ENCODE data around the gene ATP10A.

Gene ATP10A

GRCh38 chr15:25701721-25702465 is 161.2 kb downstream of the ATP10A start:
- TF ChIP-seq, protein P1, sequence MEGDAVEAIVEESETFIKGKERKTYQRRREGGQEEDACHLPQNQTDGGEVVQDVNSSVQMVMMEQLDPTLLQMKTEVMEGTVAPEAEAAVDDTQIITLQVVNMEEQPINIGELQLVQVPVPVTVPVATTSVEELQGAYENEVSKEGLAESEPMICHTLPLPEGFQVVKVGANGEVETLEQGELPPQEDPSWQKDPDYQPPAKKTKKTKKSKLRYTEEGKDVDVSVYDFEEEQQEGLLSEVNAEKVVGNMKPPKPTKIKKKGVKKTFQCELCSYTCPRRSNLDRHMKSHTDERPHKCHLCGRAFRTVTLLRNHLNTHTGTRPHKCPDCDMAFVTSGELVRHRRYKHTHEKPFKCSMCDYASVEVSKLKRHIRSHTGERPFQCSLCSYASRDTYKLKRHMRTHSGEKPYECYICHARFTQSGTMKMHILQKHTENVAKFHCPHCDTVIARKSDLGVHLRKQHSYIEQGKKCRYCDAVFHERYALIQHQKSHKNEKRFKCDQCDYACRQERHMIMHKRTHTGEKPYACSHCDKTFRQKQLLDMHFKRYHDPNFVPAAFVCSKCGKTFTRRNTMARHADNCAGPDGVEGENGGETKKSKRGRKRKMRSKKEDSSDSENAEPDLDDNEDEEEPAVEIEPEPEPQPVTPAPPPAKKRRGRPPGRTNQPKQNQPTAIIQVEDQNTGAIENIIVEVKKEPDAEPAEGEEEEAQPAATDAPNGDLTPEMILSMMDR (IDR thresholded peaks at IDR 0.05; ENCODE audit: low read depth, low read length, missing control alignments), result no peak
- Histone ChIP-seq H3K4me3 (ENCODE audit: low read depth, low read length) (no peak overlapping the region), H3K36me3 (replicated peaks) (no peaks in the 10 kb centered on the region), H3K27me3 (replicated peaks) (no peaks in the 10 kb centered on the region), H3K27ac (no peak overlapping the region)
- peak; percentile 10 for DNase-seq
- in situ Hi-C loops (cut with HindIII; ENCODE audit: low pct_ligation_motif_present, low sequenced_read_pairs), result no loop called here

DNA sequence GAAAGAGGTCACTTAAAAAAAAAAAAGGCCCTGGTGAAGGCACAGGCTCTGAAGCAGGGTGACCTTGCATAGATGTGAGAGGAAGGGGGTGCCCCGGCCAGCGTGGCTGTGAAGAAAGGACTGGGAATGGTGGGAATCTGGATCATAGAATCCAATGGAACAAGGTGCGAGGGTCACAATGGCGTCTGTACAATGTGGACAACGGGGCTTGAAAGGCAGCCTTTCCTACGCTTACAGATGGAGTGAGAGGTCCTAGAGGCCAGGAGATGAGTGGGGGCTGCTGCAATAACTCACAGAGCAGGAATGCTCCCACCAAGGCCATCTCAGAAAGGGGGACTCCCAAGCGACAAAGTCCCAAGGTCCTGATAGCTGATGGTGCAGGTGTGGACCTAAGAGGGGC is 162.2 kb downstream of the ATP10A start:
- no peaks in the 10 kb centered on the region for H3K27me3 ChIP-seq (replicated peaks)
- no peak overlapping the region for H3K27ac ChIP-seq
- H3K36me3 ChIP-seq (replicated peaks), result no peaks in the 10 kb centered on the region
- DNase-seq, result no peak
- no peak overlapping the region for H3K4me3 ChIP-seq (ENCODE audit: low read depth, low read length)
- in situ Hi-C loops (cut with HindIII; ENCODE audit: low pct_ligation_motif_present, low sequenced_read_pairs), result no loop called here
- TF ChIP-seq, protein P1 (IDR thresholded peaks at IDR 0.05; ENCODE audit: low read depth, low read length, missing control alignments), result no peak

- Histone ChIP-seq H3K27ac (no peak overlapping the region), H3K4me3 (ENCODE audit: low read depth, low read length) (no peak overlapping the region), H3K27me3 (replicated peaks) (no peaks in the 10 kb centered on the region), H3K36me3 (replicated peaks) (no peaks in the 10 kb centered on the region)
- in situ Hi-C loops (cut with HindIII; ENCODE audit: low pct_ligation_motif_present, low sequenced_read_pairs), result no loop called here
- TF ChIP-seq, protein P1 (IDR thresholded peaks at IDR 0.05; ENCODE audit: low read depth, low read length, missing control alignments), result no peak
- no peak for DNase-seq
These were observed 165.5 kb downstream of the ATP10A start for GRCh38 chr15:25697586-25697985.

GRCh38 chr15:25695875-25696760 is 167.0 kb downstream of the ATP10A start:
- no peak for DNase-seq
- no peaks in the 10 kb centered on the region for H3K27me3 ChIP-seq (replicated peaks)
- in situ Hi-C loops (cut with HindIII; ENCODE audit: low pct_ligation_motif_present, low sequenced_read_pairs), result no loop called here
- H3K27ac ChIP-seq, result no peak overlapping the region
- no peaks in the 10 kb centered on the region for H3K36me3 ChIP-seq (replicated peaks)
- TF ChIP-seq, protein P1 (IDR thresholded peaks at IDR 0.05; ENCODE audit: low read depth, low read length, missing control alignments), result no peak
- H3K4me3 ChIP-seq (ENCODE audit: low read depth, low read length), result no peak overlapping the region

DNA sequence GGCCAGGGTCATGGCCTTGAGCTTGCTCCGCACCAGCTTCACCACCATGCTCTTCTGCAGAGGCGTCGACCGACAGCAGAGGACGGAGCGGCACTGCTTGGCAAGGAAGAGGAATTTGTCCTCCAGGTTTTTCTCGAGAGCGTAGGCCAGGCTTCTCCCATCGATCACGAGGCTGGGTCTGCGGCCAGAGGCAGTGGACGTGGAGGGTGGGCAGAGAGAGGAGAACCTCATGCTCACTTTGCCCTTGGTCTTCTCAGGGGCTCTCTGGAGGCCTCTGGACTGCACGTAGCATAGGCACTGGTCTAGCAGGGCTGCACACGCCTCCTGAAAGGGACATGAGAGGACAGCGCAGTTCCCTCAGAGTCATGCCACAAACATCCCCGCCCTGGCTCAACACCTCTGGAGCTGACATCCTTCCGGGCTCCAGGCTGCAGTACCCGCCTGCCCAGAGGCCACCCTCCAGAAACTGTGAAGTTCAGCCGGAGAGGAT is 168.3 kb downstream of the ATP10A start:
- TF ChIP-seq, protein P1 (IDR thresholded peaks at IDR 0.05; ENCODE audit: low read depth, low read length, missing control alignments), result no peak
- Histone ChIP-seq H3K27me3 (replicated peaks) (no peaks in the 10 kb centered on the region), H3K4me3 (ENCODE audit: low read depth, low read length) (no peak overlapping the region), H3K27ac (no peak overlapping the region), H3K36me3 (replicated peaks) (no peaks in the 10 kb centered on the region)
- DNase-seq, result no peak
- in situ Hi-C loops (cut with HindIII; ENCODE audit: low pct_ligation_motif_present, low sequenced_read_pairs), result no loop called here

Data from brain microvascular endothelial cell (primary cell).